CD4-positive, alpha-beta T cell treated with Interleukin-1 beta for 1 hour (primary cell): ENCODE data around the gene C11orf71.
A peak's percentile ranks its signal among the peaks of the same experiment; 100 is the strongest.

Experiments
- DNase-seq, 2 donors: peaks; one replicate each; pipeline ENCODE4 v3.0.0-alpha.2; 2020 to 2022

Gene C11orf71

GRCh38 chr11:114400216-114400914 lies at the start of gene C11orf71, which contains the start of gene RBM7:
Gene C11orf71 (minus strand): TSS chr11:114400511. CDS start chr11:114400331, 180 bp downstream.
Gene RBM7 (plus strand): TSS chr11:114400666. CDS start chr11:114400672, 6 bp downstream.
- peak; percentile 98 to 99 for DNase-seq

GRCh38 chr11:114449845-114450244 lies 49.5 kb upstream of the C11orf71 start:
- DNase-seq: no peak

GRCh38 chr11:114448749-114449482 lies 48.6 kb upstream of the C11orf71 start:
- no peak for DNase-seq

- no peak for DNase-seq
These were observed 47.6 kb upstream of the C11orf71 start for GRCh38 chr11:114447892-114448291.

- DNase-seq: no peak
These were observed 47.1 kb upstream of the C11orf71 start for GRCh38 chr11:114447444-114447843.

- no peak for DNase-seq
These were observed 42.2 kb upstream of the C11orf71 start for GRCh38 chr11:114442536-114442935.

- no peak for DNase-seq
These were observed 41.6 kb upstream of the C11orf71 start for GRCh38 chr11:114441921-114442320.

GRCh38 chr11:114440971-114441763 lies 40.9 kb upstream of the C11orf71 start:
- DNase-seq: no peak

- DNase-seq: no peak
These were observed 40.0 kb upstream of the C11orf71 start for GRCh38 chr11:114440121-114440860.

GRCh38 chr11:114439229-114440120 lies 39.2 kb upstream of the C11orf71 start, which contains the start of gene REXO2:
Gene REXO2 (plus strand): TSS chr11:114439467. CDS start chr11:114439529, 62 bp downstream.
- DNase-seq: peak; percentile 94 to 95

GRCh38 chr11:114438303-114438702 lies 38.0 kb upstream of the C11orf71 start:
- DNase-seq: no peak

- no peak for DNase-seq
These were observed 33.1 kb upstream of the C11orf71 start for GRCh38 chr11:114433376-114433775.

GRCh38 chr11:114432893-114433292 lies 32.6 kb upstream of the C11orf71 start:
- no peak for DNase-seq

- DNase-seq: no peak
These were observed 30.0 kb upstream of the C11orf71 start for GRCh38 chr11:114430290-114430689.

GRCh38 chr11:114426280-114426679 lies 26.0 kb upstream of the C11orf71 start:
- no peak for DNase-seq

- no peak for DNase-seq
These were observed 16.2 kb upstream of the C11orf71 start for GRCh38 chr11:114416441-114416961.

- DNase-seq: no peak
These were observed 13.6 kb upstream of the C11orf71 start for GRCh38 chr11:114413958-114414357.

GRCh38 chr11:114412946-114413345 lies 12.6 kb upstream of the C11orf71 start:
- no peak for DNase-seq

GRCh38 chr11:114401311-114401710 lies 1.0 kb upstream of the C11orf71 start:
- peak in 1 of 2 donors; percentile 5 for DNase-seq

- no peak for DNase-seq
These were observed 558 bp upstream of the C11orf71 start for GRCh38 chr11:114400915-114401223.

- DNase-seq: no peak
These were observed 658 bp downstream of the C11orf71 start for GRCh38 chr11:114399490-114400215.
